ENCODE measurements around the gene H3-3A.

Gene H3-3A

GRCh38 chr1:226107471-226108460, 45.2 kb downstream of the H3-3A start:
- peak overlapping the region; percentile 89 for H3K27ac ChIP-seq
- TF ChIP-seq ZFX (IDR thresholded peaks at IDR 0.05), result no peak
- TF ChIP-seq CTCF (conservative IDR thresholded peaks at IDR 0.05), result no peak

- TF ChIP-seq CTCF (conservative IDR thresholded peaks at IDR 0.05), result no peak
- TF ChIP-seq ZFX (IDR thresholded peaks at IDR 0.05), result no peak
- peak overlapping the region; percentile 89 for H3K27ac ChIP-seq
Observed at GRCh38 chr1:226108935-226109828, 46.7 kb downstream of the H3-3A start.

- peak overlapping the region; percentile 89 for H3K27ac ChIP-seq
- TF ChIP-seq CTCF (conservative IDR thresholded peaks at IDR 0.05), result no peak
- TF ChIP-seq ZFX (IDR thresholded peaks at IDR 0.05), result no peak
Observed at GRCh38 chr1:226109829-226110248, 47.3 kb downstream of the H3-3A start.

GRCh38 chr1:226110249-226111097, 48.0 kb downstream of the H3-3A start:
- H3K27ac ChIP-seq, result peak overlapping the region; percentile 89
- TF ChIP-seq CTCF (conservative IDR thresholded peaks at IDR 0.05) (no peak), ZFX (IDR thresholded peaks at IDR 0.05) (peak; percentile 64; the same call in 1 of the 2 replicates)

GRCh38 chr1:226111098-226111882, 48.8 kb downstream of the H3-3A start:
- H3K27ac ChIP-seq, result peak overlapping the region; percentile 89
- no peak for TF ChIP-seq CTCF (conservative IDR thresholded peaks at IDR 0.05)
- no peak for TF ChIP-seq ZFX (IDR thresholded peaks at IDR 0.05)

- H3K27ac ChIP-seq, result no peak overlapping the region
- TF ChIP-seq CTCF (conservative IDR thresholded peaks at IDR 0.05) (no peak), ZFX (IDR thresholded peaks at IDR 0.05) (no peak)
Observed at GRCh38 chr1:226111883-226112261, 49.4 kb downstream of the H3-3A start.

All from C4-2B (cell line).